LNCAP (cell line): Measurements from ENCODE around the gene ARID5B.

Experiments
- CTCF ChIP-seq: fragments of 450-650 bp; IDR thresholded peaks from 2 replicates; pipeline ENCODE4 v1.5.1; 2017; ENCODE audit warnings: mild to moderate bottlenecking

ARID5B gene

GRCh38 chr10:61904733-61905725, 3.5 kb downstream of the ARID5B start:
- TF ChIP-seq CTCF: no peak

- no peak for TF ChIP-seq CTCF
These were observed 4.5 kb downstream of the ARID5B start for GRCh38 chr10:61905837-61906561.

GRCh38 chr10:61906562-61906901, 5.0 kb downstream of the ARID5B start:
- TF ChIP-seq CTCF: no peak

GRCh38 chr10:61907011-61907410, 5.5 kb downstream of the ARID5B start:
- TF ChIP-seq CTCF: no peak

GRCh38 chr10:61907587-61907986, 6.1 kb downstream of the ARID5B start:
- no peak for TF ChIP-seq CTCF

- no peak for TF ChIP-seq CTCF
These were observed 8.8 kb downstream of the ARID5B start for GRCh38 chr10:61910226-61910805.

GRCh38 chr10:61910894-61911293, 9.4 kb downstream of the ARID5B start:
- no peak for TF ChIP-seq CTCF
